Stimulated activated effector memory CD8-positive, alpha-beta T cell treated with anti-CD3 and anti-CD28 coated beads, Interleukin-12 subunit alpha, Interleukin-12 subunit beta, amount 100 ng/mL, for 72 hours (primary cell): ENCODE data around the gene TMEM39A.

Source experiments
- ATAC-seq: fragments of 150-1000 bp; cut with Tn5 transposase; 2 replicates; pipeline ENCODE4 v1.10.0; 2021
- DNase-seq, 2 donors: peaks; one replicate each; pipeline ENCODE4 v3.0.0; 2021 to 2022; ENCODE audit warnings: low spot score in 2 of 2
- H3K27ac Mint-ChIP-seq: one replicate; pipeline ENCODE4 v1.8.0; 2022; ENCODE audit warnings: mild to moderate bottlenecking, mixed read lengths
- H3K36me3 Mint-ChIP-seq: one replicate; pipeline ENCODE4 v1.8.0; 2022; ENCODE audit warnings: mild to moderate bottlenecking, mixed read lengths
- H3K4me1 Mint-ChIP-seq: one replicate; pipeline ENCODE4 v1.8.0; 2022; ENCODE audit warnings: mixed read lengths
- H3K4me3 Mint-ChIP-seq: one replicate; pipeline ENCODE4 v1.8.0; 2022; ENCODE audit warnings: mild to moderate bottlenecking, mixed read lengths
- H3K9me3 Mint-ChIP-seq: one replicate; pipeline ENCODE4 v1.8.0; 2022; ENCODE audit warnings: mixed read lengths

TMEM39A gene

DNA sequence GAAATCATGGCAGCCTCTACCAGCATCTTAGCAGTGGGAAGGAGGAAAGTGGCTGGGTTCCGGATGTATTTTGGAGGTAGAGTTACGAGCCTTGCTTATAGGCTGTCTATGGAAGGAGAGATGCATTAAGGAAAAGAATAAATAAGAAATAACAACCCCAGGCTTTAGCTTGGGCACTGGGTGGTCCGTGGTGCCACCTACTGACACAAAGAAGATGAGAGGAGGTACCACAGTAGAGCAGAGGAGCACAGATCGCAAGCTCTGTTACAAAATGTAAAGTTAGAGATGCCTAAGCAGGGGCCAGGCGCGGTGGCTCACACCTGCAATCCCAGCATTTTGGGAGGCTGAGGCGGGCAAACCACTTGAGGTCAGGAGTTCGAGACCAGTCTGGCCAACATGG, 74.8 kb downstream of the TMEM39A start:
- ATAC-seq (peak; percentile 37), DNase-seq (no peak)
- no peak overlapping the region for H3K4me3 Mint-ChIP-seq
- no peaks in the 10 kb centered on the region for H3K4me1 Mint-ChIP-seq
- H3K27ac Mint-ChIP-seq = no peak overlapping the region
- no peaks in the 10 kb centered on the region for H3K9me3 Mint-ChIP-seq
- peaks cover 38% of the 10 kb centered on the region for H3K36me3 Mint-ChIP-seq

GRCh38 chr3:119382134-119382533, 81.3 kb downstream of the TMEM39A start:
- no peaks in the 10 kb centered on the region for H3K9me3 Mint-ChIP-seq
- ATAC-seq = no peak

DNA sequence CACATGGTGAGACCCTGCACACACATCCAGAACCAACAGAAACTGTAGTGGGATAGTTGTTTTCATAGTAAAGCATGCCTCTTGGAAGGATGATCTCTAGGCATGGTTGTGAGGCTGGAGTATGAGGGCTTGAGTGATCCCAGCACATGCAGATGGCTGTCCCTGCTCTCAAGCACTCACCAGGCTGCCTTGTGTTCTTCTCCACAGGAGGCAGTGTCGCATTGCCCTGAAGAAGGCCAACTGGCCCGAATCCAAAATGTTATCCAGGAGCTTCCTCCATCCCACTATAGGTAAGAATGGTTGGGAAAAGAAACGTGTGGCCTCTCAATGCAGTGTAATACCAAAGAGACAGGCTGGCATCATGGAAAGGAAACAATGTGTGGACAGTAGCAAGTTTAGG, 82.7 kb downstream of the TMEM39A start:
- DNase-seq (no peak), ATAC-seq (no peak)
- H3K27ac Mint-ChIP-seq = peak overlapping the region; percentile 15
- peaks cover 6% of the 10 kb centered on the region for H3K4me1 Mint-ChIP-seq
- H3K36me3 Mint-ChIP-seq = peaks cover 45% of the 10 kb centered on the region
- no peak overlapping the region for H3K4me3 Mint-ChIP-seq
- H3K9me3 Mint-ChIP-seq = no peaks in the 10 kb centered on the region

More at GRCh38 chr3:119382134-119382533, 81.3 kb downstream of the TMEM39A start:
- Mint-ChIP-seq H3K27ac (no peak overlapping the region), H3K36me3 (peaks cover 35% of the 10 kb centered on the region), H3K4me1 (no peaks in the 10 kb centered on the region), H3K4me3 (no peak overlapping the region)
- DNase-seq = no peak
